GM23338 (cell line): ENCODE measurements around the gene TBC1D7. TPM values are rescaled to one million over a fixed set of nuclear protein-coding genes. Genes with fewer than 3 reads are reported as not detected.

Source experiments
- ATAC-seq: fragments of 200-7000 bp; cut with Tn5 transposase; 3 replicates; pipeline ENCODE4 v1.9.1; 2020
- DNase-seq: peaks from one replicate; pipeline ENCODE4 v3.0.0-alpha.2; 2015; ENCODE audit warnings: low spot score
- H2AFZ ChIP-seq: fragments of 200-600 bp; sonication (generic); 2 replicates; pipeline ENCODE4 v1.8.0; 2016; ENCODE audit warnings: antibody characterized with exemption, mild to moderate bottlenecking, moderate library complexity
- H3F3A ChIP-seq: fragments of 200-600 bp; sonication (generic); replicated peaks from 2 replicates; pipeline ENCODE4 v1.8.0; 2017; ENCODE audit warnings: antibody characterized with exemption, mixed run types, low read depth
- H3K27ac ChIP-seq: fragments of 200-600 bp; sonication (generic); 2 replicates; pipeline ENCODE4 v1.6.1; 2016; ENCODE audit warnings: low read depth
- H3K27me3 ChIP-seq: fragments of 200-600 bp; sonication (generic); 2 replicates; pipeline ENCODE4 v1.8.0; 2016; ENCODE audit warnings: mild to moderate bottlenecking, mixed run types, moderate library complexity; ENCODE audit not compliant: insufficient read depth
- H3K36me3 ChIP-seq: fragments of 200-600 bp; sonication (generic); 2 replicates; pipeline ENCODE4 v1.8.0; 2016; ENCODE audit warnings: mild to moderate bottlenecking; ENCODE audit not compliant: insufficient read depth
- H3K4me1 ChIP-seq: fragments of 200-600 bp; sonication (generic); 2 replicates; pipeline ENCODE4 v1.8.0; 2016; ENCODE audit warnings: mild to moderate bottlenecking, moderate library complexity; ENCODE audit not compliant: insufficient read depth
- H3K4me2 ChIP-seq: fragments of 200-600 bp; sonication (generic); 2 replicates; pipeline ENCODE4 v1.7.1; 2017; ENCODE audit warnings: mixed run types
- H3K4me3 ChIP-seq: fragments of 200-600 bp; sonication (generic); 2 replicates; pipeline ENCODE4 v1.6.1; 2016; ENCODE audit warnings: mixed run types
- H3K79me2 ChIP-seq: fragments of 200-600 bp; sonication (generic); replicated peaks from 2 replicates; pipeline ENCODE4 v1.8.0; 2017; ENCODE audit warnings: mild to moderate bottlenecking; ENCODE audit not compliant: insufficient read depth
- H3K9me2 ChIP-seq: fragments of 200-600 bp; sonication (generic); 2 replicates; pipeline ENCODE4 v1.8.0; 2017; ENCODE audit not compliant: insufficient read depth
- H4K20me1 ChIP-seq: fragments of 200-600 bp; sonication (generic); replicated peaks from 2 replicates; pipeline ENCODE4 v1.8.0; 2017; ENCODE audit warnings: mild to moderate bottlenecking; ENCODE audit not compliant: insufficient read depth
- H3K27ac Mint-ChIP-seq: 2 replicates; pipeline ENCODE4 v1.8.0; 2020; ENCODE audit warnings: inconsistent platforms, mild to moderate bottlenecking, moderate library complexity, mixed read lengths
- H3K27me3 Mint-ChIP-seq: 3 replicates; pipeline ENCODE4 v1.8.0; 2022; ENCODE audit warnings: low read depth, mild to moderate bottlenecking, moderate library complexity, mixed read lengths, inconsistent platforms; ENCODE audit not compliant: insufficient read depth, poor library complexity
- H3K36me3 Mint-ChIP-seq: 3 replicates; pipeline ENCODE4 v1.8.0; 2021; ENCODE audit warnings: low read depth, mild to moderate bottlenecking, inconsistent platforms, moderate library complexity, mixed read lengths
- H3K4me1 Mint-ChIP-seq: 3 replicates; pipeline ENCODE4 v1.8.0; 2020; ENCODE audit warnings: mild to moderate bottlenecking, inconsistent platforms, mixed read lengths
- H3K4me3 Mint-ChIP-seq: 3 replicates; pipeline ENCODE4 v1.8.0; 2021; ENCODE audit warnings: moderate library complexity, mild to moderate bottlenecking, inconsistent platforms, mixed read lengths
- H3K9me3 Mint-ChIP-seq: 3 replicates; pipeline ENCODE4 v1.8.0; 2020; ENCODE audit warnings: moderate library complexity, mild to moderate bottlenecking, inconsistent platforms, mixed read lengths
- CREB1 ChIP-seq: fragments of 250-450 bp; sonication (Bioruptor Pico); IDR thresholded peaks from 2 replicates; pipeline ENCODE4 v1.5.0; 2020; ENCODE audit warnings: low read depth, mild to moderate bottlenecking, moderate library complexity
- EZH2phosphoT487 ChIP-seq: fragments of 200-600 bp; sonication (generic); IDR thresholded peaks from one replicate; pipeline ENCODE4 v1.8.1; 2018; ENCODE audit warnings: antibody characterized with exemption; ENCODE audit not compliant: unreplicated experiment
- JUNB ChIP-seq: IDR thresholded peaks from one replicate; pipeline ENCODE4 v1.6.1; 2016; ENCODE audit warnings: antibody characterized with exemption; ENCODE audit not compliant: unreplicated experiment
- NANOG ChIP-seq: IDR thresholded peaks from 2 replicates; pipeline ENCODE4 v1.6.1; 2016; ENCODE audit warnings: antibody characterized with exemption, borderline replicate concordance
- POLR2AphosphoS5 ChIP-seq: IDR thresholded peaks from 2 replicates; pipeline ENCODE4 v1.6.1; 2016; ENCODE audit warnings: antibody characterized with exemption, low read depth
- ZNF114 ChIP-seq: fragments of 250-450 bp; sonication (Bioruptor Pico); IDR thresholded peaks from 2 replicates; pipeline ENCODE4 v1.5.0; 2020; ENCODE audit warnings: mild to moderate bottlenecking, moderate library complexity
- polyA plus RNA-seq: library from polyadenylated mRNA; unstranded; fragments of >200 nt; fragmentation: Nextera tagmentation; extraction: Ambion mirVana; gene quantifications from 2 replicates; pipeline ENCODE4 v1.2.1, GENCODE V29; 2016
- total RNA-seq: library from RNA; depleted of rRNA; stranded (reverse); fragments of >200 nt; shearing (Covaris generic); gene quantifications from 2 replicates; pipeline ENCODE4 v1.2.3, GENCODE V29; 2014
- TF ChIP-seq, protein P1 (sequence below): IDR thresholded peaks from one replicate; pipeline ENCODE4 v1.6.1; 2018; ENCODE audit warnings: antibody characterized with exemption; ENCODE audit not compliant: unreplicated experiment
- TF ChIP-seq, protein P2 (sequence below): IDR thresholded peaks from 2 replicates; pipeline ENCODE4 v1.6.1; 2016; ENCODE audit warnings: antibody characterized with exemption

Gene TBC1D7
- total and polyA plus RNA-seq, 2 experiments from 2014 or later = 62.0 to 70.4 TPM

DNA sequence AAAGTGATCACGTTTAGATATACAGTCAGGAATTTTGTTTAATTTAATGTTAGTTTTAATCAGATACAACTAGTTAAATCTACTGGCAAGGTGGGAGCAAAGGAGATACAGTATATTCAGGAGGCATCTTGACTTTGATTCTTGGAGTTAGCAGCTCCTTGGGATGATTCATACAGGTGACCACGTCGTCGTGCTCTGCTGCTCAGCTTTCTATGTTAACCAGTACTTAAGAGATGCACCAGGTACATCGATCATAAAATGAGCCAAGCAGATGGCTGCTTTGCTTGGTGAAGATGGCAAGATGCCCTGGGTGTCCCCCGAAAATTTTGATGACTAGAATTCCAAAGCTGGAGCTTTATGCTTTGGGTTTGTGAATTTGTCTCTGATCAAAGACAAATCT is 64.7 kb downstream of the TBC1D7 start:
- H3K9me2 ChIP-seq = 0 out of 2 replicates have a peak, but pooled peaks cover 9% of the 10 kb centered on the region
- no peaks in the 10 kb centered on the region for H3K27me3 Mint-ChIP-seq
- no peaks in the 10 kb centered on the region for H3K4me1 ChIP-seq
- peaks cover 12% of the 10 kb centered on the region for H3K36me3 Mint-ChIP-seq
- peaks cover 6% of the 10 kb centered on the region for H3K4me1 Mint-ChIP-seq
- no peaks in the 10 kb centered on the region for H3F3A ChIP-seq
- no peaks in the 10 kb centered on the region for H3K79me2 ChIP-seq
- no peak overlapping the region for H2AFZ ChIP-seq
- no peak overlapping the region for H3K27ac ChIP-seq
- H3K4me2 ChIP-seq = no peak overlapping the region
- TF ChIP-seq EZH2phosphoT487 (no peak), ZNF114 (CRISPR knock-in tag) (no peak), NANOG (no peak), POLR2AphosphoS5 (no peak)
- TF ChIP-seq, protein P1, sequence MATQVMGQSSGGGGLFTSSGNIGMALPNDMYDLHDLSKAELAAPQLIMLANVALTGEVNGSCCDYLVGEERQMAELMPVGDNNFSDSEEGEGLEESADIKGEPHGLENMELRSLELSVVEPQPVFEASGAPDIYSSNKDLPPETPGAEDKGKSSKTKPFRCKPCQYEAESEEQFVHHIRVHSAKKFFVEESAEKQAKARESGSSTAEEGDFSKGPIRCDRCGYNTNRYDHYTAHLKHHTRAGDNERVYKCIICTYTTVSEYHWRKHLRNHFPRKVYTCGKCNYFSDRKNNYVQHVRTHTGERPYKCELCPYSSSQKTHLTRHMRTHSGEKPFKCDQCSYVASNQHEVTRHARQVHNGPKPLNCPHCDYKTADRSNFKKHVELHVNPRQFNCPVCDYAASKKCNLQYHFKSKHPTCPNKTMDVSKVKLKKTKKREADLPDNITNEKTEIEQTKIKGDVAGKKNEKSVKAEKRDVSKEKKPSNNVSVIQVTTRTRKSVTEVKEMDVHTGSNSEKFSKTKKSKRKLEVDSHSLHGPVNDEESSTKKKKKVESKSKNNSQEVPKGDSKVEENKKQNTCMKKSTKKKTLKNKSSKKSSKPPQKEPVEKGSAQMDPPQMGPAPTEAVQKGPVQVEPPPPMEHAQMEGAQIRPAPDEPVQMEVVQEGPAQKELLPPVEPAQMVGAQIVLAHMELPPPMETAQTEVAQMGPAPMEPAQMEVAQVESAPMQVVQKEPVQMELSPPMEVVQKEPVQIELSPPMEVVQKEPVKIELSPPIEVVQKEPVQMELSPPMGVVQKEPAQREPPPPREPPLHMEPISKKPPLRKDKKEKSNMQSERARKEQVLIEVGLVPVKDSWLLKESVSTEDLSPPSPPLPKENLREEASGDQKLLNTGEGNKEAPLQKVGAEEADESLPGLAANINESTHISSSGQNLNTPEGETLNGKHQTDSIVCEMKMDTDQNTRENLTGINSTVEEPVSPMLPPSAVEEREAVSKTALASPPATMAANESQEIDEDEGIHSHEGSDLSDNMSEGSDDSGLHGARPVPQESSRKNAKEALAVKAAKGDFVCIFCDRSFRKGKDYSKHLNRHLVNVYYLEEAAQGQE = no peak
- TF ChIP-seq, protein P2, sequence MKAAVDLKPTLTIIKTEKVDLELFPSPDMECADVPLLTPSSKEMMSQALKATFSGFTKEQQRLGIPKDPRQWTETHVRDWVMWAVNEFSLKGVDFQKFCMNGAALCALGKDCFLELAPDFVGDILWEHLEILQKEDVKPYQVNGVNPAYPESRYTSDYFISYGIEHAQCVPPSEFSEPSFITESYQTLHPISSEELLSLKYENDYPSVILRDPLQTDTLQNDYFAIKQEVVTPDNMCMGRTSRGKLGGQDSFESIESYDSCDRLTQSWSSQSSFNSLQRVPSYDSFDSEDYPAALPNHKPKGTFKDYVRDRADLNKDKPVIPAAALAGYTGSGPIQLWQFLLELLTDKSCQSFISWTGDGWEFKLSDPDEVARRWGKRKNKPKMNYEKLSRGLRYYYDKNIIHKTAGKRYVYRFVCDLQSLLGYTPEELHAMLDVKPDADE = no peak
- ATAC-seq = no peak
- H3K27me3 ChIP-seq = no peaks in the 10 kb centered on the region
- no peaks in the 10 kb centered on the region for H3K36me3 ChIP-seq
- no peak overlapping the region for H3K27ac Mint-ChIP-seq
- H4K20me1 ChIP-seq = no peaks in the 10 kb centered on the region
- no peak overlapping the region for H3K4me3 Mint-ChIP-seq
- no peak for DNase-seq
- peaks cover 3% of the 10 kb centered on the region; the same call in 2 of the 3 replicates for H3K9me3 Mint-ChIP-seq
- H3K4me3 ChIP-seq = no peak overlapping the region

DNA sequence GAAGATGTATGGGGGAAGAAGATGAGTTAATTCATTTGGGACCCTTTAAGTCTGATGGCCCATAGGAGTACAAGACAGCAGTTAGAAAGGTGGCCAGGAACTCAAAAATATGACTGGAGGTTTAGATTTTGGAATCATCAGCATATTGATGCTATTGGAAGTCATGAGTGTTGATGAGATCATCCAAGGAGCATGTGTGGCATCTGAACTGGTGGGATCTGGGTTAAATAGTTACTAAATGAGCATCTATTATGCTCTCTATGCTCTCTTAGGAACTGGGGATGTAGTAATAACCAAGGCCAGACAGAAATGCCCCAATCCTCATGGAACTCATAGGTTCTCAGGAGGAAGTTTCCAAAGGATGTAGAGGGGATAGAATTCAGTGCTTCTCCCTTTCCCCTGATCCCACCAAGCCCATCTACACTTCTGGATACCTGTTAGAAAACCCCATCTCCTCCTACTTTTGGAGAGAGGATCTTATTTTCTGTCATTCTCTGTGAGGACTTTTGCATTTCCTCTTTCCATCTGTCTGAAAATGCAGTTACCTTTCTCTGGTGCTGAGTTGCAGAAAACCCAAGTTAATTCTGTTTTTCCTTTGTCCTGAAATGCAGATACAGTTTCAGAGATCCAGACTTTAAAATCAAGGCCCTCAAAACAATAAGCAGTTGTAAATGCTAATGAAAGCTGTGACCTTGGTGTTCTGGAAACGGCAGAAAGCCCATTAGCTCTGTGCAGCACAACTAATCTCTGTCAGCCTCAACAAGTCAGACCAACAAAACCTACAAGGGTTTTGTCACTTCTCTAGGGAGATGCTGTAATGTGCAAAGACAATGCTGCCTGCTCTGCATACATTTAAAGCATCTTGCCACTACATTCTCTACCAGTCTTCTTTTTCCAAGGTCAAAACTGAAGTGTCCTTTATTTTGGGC is 65.8 kb downstream of the TBC1D7 start:
- Histone ChIP-seq H3K4me3 (no peak overlapping the region), H3K4me1 (no peaks in the 10 kb centered on the region), H3K27ac (no peak overlapping the region), H3K4me2 (no peak overlapping the region), H3K27me3 (no peaks in the 10 kb centered on the region), H3F3A (no peaks in the 10 kb centered on the region), H2AFZ (no peak overlapping the region), H3K36me3 (no peaks in the 10 kb centered on the region), H3K9me2 (0 out of 2 replicates have a peak, but pooled peaks cover 9% of the 10 kb centered on the region), H3K79me2 (no peaks in the 10 kb centered on the region), H4K20me1 (no peaks in the 10 kb centered on the region)
- Mint-ChIP-seq H3K4me3 (no peak overlapping the region; the same call in 2 of the 3 replicates), H3K27ac (no peak overlapping the region), H3K36me3 (peaks cover 14% of the 10 kb centered on the region), H3K4me1 (peaks cover 6% of the 10 kb centered on the region; the same call in 2 of the 3 replicates), H3K27me3 (no peaks in the 10 kb centered on the region), H3K9me3 (peaks cover 4% of the 10 kb centered on the region; the same call in 2 of the 3 replicates)
- ATAC-seq (no peak), DNase-seq (no peak)
- TF ChIP-seq CREB1 (CRISPR knock-in tag) (no peak), POLR2AphosphoS5 (no peak), JUNB (no peak), EZH2phosphoT487 (no peak)
